HG02642 (cell line): ENCODE measurements around the gene PTPRE.

Experiments used
- ATAC-seq: cut with Tn5 transposase; IDR thresholded peaks from one replicate; pipeline ENCODE4 v1.9.1; 2021; ENCODE audit warnings: mild to moderate bottlenecking; ENCODE audit not compliant: unreplicated experiment, poor library complexity

Gene PTPRE

DNA sequence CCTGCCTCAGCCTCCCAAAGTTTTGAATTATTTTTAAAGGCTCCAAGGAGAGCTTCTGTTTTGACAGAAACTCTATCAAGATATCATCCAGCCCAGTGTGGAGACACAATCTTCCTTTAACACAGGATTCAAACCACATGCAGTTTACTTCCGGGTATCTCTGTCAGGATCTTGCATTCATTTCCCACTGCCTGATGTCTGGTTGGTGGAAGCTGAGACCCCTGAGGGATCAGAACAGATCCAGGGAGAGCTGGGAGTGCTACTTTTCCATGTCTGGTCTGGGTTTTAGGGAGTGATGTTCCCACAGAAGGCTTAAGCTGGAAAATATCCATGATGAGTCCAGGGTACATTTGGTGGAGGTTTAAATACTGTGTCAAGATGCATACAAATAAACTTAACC is 16.7 kb downstream of the PTPRE start:
- no peak for ATAC-seq

- no peak for ATAC-seq
Observed at GRCh38 chr10:127925471-127926207, 18.7 kb downstream of the PTPRE start.

GRCh38 chr10:127926455-127926854 is 19.6 kb downstream of the PTPRE start:
- ATAC-seq = no peak

DNA sequence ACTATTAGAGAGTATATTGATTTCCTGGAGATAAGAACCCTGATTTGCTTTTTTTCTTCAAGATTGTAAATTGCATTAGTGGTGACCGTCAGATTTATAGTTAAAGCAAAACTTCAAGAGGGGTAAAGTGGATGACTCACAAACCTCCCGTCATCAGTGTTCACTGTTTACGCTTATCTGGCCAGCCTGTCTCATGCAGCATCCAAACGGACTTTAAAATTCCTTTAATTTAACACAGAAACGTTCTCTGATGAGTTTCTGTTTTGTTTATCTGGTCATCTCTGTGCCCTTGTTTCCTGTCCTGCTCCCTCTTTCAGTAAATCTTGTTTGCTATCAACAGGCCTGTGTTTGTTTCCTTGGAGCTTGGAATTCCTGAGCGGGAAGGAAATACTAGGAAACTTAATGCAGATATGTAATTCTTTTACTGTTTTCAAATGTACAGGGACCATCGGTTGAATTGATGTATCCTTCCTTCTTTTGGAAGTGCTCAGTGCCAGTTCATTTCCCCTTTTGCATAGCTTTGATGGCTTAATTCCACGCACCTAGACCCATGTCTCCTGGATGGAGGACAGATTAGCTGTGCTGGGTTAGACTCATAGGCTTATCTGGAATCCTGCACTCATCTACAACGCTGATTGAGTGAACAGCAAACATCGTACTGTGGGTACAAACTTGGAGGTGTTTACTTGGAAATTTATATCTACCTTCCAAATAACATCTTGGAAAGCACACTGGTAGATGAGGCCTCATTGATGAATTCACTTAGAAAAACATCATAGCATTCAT is 21.3 kb downstream of the PTPRE start:
- no peak for ATAC-seq

GRCh38 chr10:127932521-127933270 is 25.8 kb downstream of the PTPRE start:
- ATAC-seq = no peak

DNA sequence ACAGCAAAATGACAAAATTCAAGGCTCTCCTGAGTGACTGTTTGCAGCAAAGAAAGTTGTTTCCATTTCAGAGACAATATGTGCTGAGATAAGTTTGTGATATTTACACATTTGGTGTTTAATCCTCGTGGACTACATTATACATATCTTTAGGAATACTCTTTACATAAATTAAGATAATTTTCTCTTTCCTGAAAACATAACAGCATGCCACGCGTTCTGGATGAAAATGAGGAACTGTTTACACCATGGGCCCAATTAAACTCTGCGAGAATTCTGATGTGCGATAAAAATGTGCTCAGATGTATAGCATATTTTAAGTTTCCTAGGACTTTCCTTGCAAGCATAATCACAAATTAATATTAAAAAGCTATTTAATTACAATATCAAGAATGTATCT is 26.4 kb downstream of the PTPRE start:
- no peak for ATAC-seq

GRCh38 chr10:127934383-127934782 is 27.5 kb downstream of the PTPRE start:
- no peak for ATAC-seq

GRCh38 chr10:127935071-127935561 is 28.2 kb downstream of the PTPRE start:
- ATAC-seq = no peak

- no peak for ATAC-seq
Observed at GRCh38 chr10:127937069-127937468, 30.2 kb downstream of the PTPRE start.

DNA sequence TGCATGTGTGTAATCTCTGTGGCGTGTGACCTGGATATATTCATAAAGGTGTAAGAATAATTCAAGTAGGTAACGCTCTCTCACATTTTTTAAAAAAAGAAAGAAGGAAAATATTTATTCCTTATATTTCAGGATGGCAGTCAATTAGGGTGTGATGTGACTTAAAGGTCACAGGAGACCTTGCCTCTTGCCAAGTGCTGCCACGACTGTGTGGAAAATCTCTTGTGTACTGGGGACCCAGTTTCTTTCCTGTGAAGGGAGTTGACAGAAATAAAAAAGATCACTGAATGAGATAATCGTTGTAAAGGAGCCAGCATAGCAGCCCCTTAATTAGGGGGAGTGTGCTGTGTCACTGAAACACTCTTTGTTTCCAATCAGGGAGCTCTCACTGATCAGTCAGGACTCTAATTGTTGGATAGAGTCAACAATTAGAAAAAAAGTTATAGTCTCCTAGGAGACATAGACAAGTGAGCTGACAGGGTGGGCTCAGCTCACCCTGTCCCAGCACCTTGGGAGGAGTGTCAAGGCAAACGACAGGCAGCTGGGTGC is 31.1 kb downstream of the PTPRE start:
- no peak for ATAC-seq

- ATAC-seq = no peak
Observed at GRCh38 chr10:127939786-127940330, 33.0 kb downstream of the PTPRE start.

DNA sequence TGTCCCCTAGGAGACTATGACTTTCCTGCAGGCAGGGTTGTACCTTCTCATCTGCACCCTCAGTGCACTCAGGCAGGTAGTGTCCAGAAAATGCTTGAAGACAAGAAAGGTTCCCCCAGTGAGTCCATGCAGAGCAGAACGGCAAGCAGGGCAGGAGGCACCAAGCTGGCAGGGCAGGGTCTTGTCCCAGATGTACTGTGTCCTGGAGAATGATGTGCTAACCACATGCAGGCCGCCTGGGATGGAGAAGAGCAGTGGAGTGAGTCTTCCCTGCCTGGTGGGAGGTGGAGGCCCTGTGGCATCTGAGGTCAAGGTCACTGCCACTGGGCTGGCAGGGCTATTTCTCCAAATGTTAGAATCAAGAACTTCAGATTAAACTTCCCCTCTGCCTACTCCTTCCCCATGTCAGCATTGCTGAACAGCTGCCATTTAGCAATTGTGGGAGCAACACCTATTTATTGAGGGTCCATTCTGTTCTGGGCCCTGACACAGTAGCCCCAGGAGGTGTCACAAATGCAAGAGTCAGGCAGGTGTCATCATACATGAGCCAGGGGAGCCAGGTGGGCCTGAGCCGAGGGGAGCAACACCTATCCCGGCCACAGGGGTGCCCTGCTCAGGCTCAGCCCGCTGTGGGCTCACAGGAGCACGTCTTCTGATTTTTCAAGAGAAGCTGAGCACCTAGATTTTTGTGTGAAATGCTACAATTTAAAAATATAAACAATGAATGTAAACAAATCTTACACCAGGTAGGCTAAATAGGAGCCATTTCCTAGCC is 34.1 kb downstream of the PTPRE start:
- no peak for ATAC-seq

DNA sequence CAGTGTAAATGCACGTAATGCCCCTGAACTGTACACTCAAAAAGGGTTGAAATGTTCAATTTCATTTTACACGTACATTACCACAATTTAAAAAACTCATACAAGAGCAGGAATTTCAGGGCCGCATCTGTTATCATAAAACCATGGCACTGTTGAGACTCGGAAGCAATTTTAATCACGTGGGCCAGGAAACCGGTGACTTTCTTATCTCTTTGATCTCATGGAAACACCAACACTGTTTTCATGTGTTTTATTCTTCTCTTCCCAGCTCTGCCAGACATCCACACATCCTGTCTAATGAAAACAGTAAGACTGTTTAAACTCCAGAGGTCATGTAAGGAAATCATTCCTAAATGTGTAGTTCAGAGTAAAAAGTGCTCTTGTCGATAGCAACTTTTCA is 35.9 kb downstream of the PTPRE start:
- no peak for ATAC-seq

DNA sequence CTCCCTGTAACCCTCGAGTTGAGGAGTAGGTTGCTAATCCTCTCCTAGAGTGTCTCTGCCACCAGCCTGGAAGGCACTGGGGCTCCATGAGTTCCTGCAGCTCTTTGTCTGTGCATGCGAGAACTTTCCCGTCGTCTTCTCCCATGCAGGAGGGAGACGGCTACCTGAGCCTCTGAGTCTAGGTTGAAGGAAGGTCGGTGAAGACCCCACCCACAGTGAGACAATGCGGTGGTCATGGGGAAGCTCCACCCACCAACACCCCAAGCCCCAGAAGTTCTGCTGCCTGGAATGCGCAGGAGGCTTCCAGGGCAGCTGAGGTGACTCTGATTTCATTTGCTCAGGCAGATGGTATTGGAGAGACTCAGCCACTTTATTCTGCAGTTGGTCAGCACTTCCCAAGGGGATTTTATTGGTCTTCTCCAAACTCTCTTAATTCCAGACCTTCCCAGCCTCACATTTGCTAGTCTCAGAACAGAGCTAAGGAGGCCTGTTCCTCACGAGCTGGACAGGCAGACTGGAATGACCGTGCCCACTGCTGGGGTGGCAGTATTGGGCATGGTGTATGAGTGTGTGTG is 36.5 kb downstream of the PTPRE start:
- no peak for ATAC-seq

DNA sequence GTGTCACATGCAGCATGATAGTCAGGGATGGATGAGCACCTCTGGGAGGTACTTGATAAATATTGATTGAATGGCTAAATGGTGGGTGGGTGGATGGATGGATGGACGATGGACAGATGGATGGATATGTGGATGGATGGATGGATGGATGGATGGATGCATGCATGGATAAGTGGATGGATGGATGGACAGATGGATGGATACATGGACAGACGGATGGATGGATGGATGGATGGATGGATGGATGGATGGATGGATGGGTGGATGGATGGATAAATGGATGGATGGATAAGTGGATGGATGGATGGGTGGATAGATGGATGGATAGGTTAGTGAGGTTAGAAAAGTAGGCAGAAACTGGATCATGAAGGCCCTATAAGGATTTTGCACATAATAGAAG is 37.4 kb downstream of the PTPRE start:
- ATAC-seq = no peak

DNA sequence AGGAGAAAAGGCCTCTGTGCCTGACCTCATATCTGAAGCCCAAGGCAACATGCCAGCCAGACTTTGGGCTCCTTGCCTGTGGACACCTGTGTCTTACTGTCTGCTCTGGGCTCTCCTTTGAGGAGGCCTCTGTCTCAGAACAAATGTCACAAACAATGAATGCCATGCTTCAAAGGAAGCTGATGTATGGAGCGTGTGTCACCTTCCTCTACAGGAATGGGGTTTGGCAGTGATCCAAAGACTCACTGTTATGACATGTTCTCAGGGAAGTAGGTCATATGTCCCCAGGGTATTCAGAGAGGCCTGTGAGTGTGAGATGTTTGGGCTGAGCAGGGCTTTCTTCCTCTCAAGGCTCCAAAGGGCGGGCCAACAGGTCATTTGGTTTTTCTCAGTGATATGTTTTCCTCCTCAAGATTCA is 38.4 kb downstream of the PTPRE start:
- ATAC-seq = no peak

DNA sequence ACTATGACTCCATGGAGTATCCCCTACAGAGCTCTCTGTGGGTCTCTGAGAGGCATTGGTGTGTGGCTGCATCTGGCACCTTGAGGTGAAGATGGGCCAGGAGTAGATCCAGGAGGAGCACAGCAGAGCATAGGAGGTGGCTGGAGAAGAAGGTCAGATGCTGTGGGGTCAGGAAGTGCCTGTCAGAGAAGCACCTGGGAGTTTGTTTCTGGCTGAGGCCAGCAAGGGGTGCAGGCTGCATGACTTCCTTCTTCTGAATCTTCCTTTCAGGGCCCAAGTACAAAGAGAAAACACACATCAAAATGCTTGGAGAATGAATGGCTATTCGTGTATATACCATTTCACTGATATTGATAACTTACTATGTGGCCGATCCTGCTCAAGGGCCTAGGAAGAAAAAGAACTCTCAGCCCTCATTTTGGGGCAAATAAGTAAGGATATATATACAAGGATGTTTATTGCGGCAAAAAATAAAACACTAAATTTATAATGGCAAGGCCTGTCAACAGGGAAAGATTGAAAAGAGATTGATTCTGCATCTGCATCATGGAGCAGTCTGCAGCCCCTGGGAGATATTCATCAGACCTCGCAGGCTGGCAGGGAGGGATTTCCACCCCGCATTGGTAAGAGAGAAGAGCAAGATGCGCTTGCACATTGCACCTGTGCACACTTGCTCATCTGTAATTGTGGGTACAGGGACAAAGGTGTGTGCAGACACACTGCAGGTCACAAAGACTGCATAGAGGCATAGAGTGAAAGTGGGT is 39.2 kb downstream of the PTPRE start:
- ATAC-seq = no peak

DNA sequence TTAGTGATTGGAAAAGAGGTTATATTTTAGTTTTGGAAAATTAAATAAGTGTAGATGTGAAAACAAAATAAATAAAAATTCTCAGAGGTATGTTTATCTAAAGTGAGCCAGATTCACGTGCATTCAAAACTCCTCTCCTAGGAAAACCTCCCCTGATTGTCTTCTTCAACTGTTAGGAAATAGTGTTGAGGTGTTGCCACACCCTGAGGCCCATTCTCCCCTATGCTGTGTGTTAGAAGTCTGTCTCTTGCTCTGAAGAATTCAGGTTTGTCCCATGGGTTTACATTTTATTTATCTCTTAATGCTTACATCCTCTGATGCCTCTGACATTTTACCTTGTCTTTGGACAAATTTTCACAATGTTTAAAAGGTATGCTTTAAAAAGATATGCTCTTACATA is 40.3 kb downstream of the PTPRE start:
- no peak for ATAC-seq

DNA sequence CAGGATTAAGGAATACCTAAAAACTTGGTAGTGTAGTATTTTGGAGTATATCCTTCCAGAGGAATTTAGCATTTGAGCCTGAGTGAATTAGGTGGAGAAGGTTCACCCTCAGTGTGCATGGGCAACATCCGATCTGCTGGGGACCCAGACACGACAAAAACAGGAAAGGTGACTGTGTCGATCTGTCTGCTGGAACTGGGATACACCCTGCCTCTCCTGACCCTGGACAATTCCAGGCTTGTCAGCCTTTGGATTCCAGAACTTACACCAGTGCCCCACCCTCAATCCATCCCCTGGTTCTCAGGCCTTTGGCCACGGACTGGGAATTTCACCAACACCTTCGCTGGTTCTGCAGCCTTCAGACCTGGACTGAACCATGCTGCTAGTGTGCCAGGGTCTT is 41.9 kb downstream of the PTPRE start:
- no peak for ATAC-seq
